BLaER1 treated with 17β-estradiol and CSF1 and Interleukin-3, amounts not matched to agents 10 nM and 100 nM (cell line): ENCODE measurements around the gene FLVCR2.

ENCODE experiments used
- H3K27ac ChIP-seq, 11 experiments: shearing (Covaris generic); formaldehyde crosslinking; 2 replicates each; pipeline ENCODE4 v1.8.1; 2022
- H3K27me3 ChIP-seq, 11 experiments: shearing (Covaris generic); formaldehyde crosslinking; 2 replicates each; pipeline ENCODE4 v1.8.1; 2022
- H3K36me3 ChIP-seq, 11 experiments: shearing (Covaris generic); formaldehyde crosslinking; 2 replicates each; pipeline ENCODE4 v1.8.1; 2022
- H3K4me1 ChIP-seq, 10 experiments: shearing (Covaris generic); formaldehyde crosslinking; 2 replicates each; pipeline ENCODE4 v1.8.1; 2022
- H3K4me2 ChIP-seq, 11 experiments: shearing (Covaris generic); formaldehyde crosslinking; 2 replicates each; pipeline ENCODE4 v1.8.1; 2022
- H3K4me3 ChIP-seq, 10 experiments: shearing (Covaris generic); formaldehyde crosslinking; 2 replicates each; pipeline ENCODE4 v1.8.1; 2022
- H3K9ac ChIP-seq, 11 experiments: shearing (Covaris generic); formaldehyde crosslinking; 2 replicates each; pipeline ENCODE4 v1.8.1; 2022
- H3K9me3 ChIP-seq, 11 experiments: shearing (Covaris generic); formaldehyde crosslinking; replicated peaks in 1 of 11; 2 replicates each; pipeline ENCODE4 v1.8.1; 2022
- H4K20me1 ChIP-seq, 11 experiments: shearing (Covaris generic); formaldehyde crosslinking; 2 replicates each; pipeline ENCODE4 v1.8.1; 2022
- Cebpa-rat ChIP-seq, 11 experiments: shearing (Covaris generic); IDR thresholded peaks; 2 replicates each; pipeline ENCODE4 v1.8.1; 2022

The FLVCR2 gene

DNA sequence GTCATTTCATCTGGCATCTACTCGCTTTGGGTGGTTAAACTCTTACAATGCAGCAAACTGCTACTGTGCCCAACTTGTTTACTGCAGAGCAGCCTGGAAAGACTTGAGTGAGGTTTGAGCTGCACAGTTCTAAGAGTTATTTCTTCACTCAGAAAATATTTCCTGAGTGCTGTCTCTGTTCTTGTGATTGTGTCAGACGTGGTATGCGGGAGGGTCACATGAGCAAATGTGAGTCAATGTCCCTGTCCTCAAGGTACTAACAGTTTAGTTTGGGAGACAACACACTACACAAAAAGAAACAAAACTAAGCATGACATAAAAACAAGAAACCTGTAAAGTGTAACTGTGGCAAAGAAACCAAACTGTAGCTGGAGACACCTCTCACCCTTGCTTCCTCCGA is 32.4 kb downstream of the FLVCR2 start:
- H4K20me1 ChIP-seq: no peaks in the 10 kb centered on the region
- H3K4me1 ChIP-seq: peaks cover 7 to 97% (median 17%) of the 10 kb centered on the region in 10 experiments; a peak in 19 of 20 replicates
- peaks cover 0 to 27% (median 0%) of the 10 kb centered on the region in 11 experiments; a peak in 4 of 22 replicates for H3K36me3 ChIP-seq
- peak overlapping the region in 3 of 11 experiments; percentile 51 to 69 (median 67); a peak in 5 of 22 replicates for H3K9ac ChIP-seq
- no peaks in the 10 kb centered on the region for H3K27me3 ChIP-seq
- peaks cover 17 to 62% (median 33%) of the 10 kb centered on the region in 11 experiments for H3K9me3 ChIP-seq
- peak overlapping the region in 1 of 10 experiments; percentile 8; a peak in 1 of 20 replicates for H3K4me3 ChIP-seq
- H3K4me2 ChIP-seq: peak overlapping the region in 4 of 11 experiments; percentile 15 to 85 (median 76); a peak in 8 of 22 replicates
- H3K27ac ChIP-seq: peak overlapping the region in 4 of 11 experiments; percentile 31 to 81 (median 72); a peak in 7 of 22 replicates
- no peak for TF ChIP-seq Cebpa-rat (IDR thresholded peaks at IDR 0.05)

DNA sequence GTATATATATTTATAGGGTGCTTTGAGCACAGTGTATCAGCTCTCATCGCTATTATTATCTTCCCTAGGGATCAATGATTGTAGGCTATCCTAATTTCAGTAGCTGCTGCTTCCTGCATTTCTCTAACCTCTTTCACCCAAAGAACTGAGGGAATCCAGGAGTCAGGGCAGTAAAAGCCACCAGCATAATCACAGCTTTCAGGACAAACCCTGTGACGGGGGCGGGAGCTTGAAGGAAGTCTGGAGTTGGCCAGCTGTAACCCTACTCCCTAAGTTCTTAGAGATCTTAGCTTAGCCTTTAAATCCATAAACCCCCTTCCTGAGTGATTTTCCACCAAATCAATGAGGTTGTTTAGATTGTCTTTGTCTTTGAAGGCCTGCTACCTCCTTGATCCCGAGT is 33.7 kb downstream of the FLVCR2 start:
- peaks cover 0 to 21% (median 0%) of the 10 kb centered on the region in 11 experiments; a peak in 4 of 22 replicates for H3K36me3 ChIP-seq
- no peaks in the 10 kb centered on the region for H4K20me1 ChIP-seq
- H3K27ac ChIP-seq: peak overlapping the region in 2 of 11 experiments; percentile 16 to 29; a peak in 1 of 22 replicates
- H3K4me1 ChIP-seq: peaks cover 7 to 98% (median 17%) of the 10 kb centered on the region in 10 experiments; a peak in 19 of 20 replicates
- no peaks in the 10 kb centered on the region for H3K27me3 ChIP-seq
- H3K4me2 ChIP-seq: peak overlapping the region in 2 of 11 experiments; percentile 83 to 85; a peak in 4 of 22 replicates
- peaks cover 13 to 49% (median 24%) of the 10 kb centered on the region in 11 experiments for H3K9me3 ChIP-seq
- H3K9ac ChIP-seq: peak overlapping the region in 1 of 11 experiments; percentile 3; a peak in 1 of 22 replicates
- no peak for TF ChIP-seq Cebpa-rat (IDR thresholded peaks at IDR 0.05)
- no peak overlapping the region for H3K4me3 ChIP-seq

DNA sequence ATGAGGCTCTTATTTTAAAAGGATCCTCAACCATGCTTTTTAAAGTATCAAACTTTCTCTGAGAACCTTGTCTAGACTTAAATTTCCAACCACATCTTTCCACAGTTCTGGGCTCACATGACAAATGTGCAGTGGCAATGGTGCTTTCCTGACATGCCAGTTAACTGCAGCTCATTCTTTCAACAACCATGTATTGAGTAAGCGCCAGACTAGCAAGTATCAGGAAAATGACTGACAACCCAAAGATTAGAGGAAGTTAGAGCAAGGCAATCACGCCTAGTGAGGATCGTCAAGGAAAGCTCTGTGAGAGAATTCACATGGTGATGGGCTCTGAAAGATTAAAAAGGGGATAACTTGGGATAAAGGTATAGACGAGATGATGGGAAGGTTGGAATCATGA is 35.8 kb downstream of the FLVCR2 start:
- peak overlapping the region in 2 of 11 experiments; percentile 44 to 61; a peak in 2 of 22 replicates for H3K9ac ChIP-seq
- no peak overlapping the region for H3K4me3 ChIP-seq
- TF ChIP-seq Cebpa-rat (IDR thresholded peaks at IDR 0.05): no peak
- H3K27ac ChIP-seq: peak overlapping the region in 7 of 11 experiments; percentile 27 to 89 (median 73); a peak in 12 of 22 replicates
- peak overlapping the region in 6 of 11 experiments; percentile 72 to 85 (median 82); a peak in 9 of 22 replicates for H3K4me2 ChIP-seq
- H3K27me3 ChIP-seq: no peaks in the 10 kb centered on the region
- no peaks in the 10 kb centered on the region for H4K20me1 ChIP-seq
- H3K4me1 ChIP-seq: peaks cover 7 to 95% (median 17%) of the 10 kb centered on the region in 10 experiments; a peak in 19 of 20 replicates
- H3K36me3 ChIP-seq: 0 out of 22 replicates have a peak, but pooled peaks cover 0 to 3% (median 0%) of the 10 kb centered on the region in 11 experiments
- H3K9me3 ChIP-seq: peaks cover 0 to 29% (median 7%) of the 10 kb centered on the region in 11 experiments; a peak in 10 of 22 replicates

DNA sequence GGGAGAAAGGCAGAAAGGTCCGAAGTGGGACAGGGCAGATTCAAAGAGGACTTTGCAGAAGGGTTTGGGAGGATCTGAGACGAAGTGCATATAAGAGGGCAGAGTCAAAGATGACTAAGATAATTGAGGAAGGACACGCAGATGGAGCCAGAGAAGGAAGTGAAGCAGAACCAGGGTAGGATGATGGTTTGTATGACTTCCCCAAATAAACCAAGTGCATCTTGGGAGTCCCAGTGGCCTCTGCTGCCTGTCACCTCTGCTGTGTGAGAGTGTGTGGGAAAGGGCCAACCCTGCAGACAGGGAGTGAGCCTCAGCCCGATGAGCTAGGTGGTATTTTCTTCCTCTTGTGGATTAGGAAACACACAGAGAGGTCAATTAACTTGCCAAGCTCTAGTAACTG is 36.8 kb downstream of the FLVCR2 start:
- TF ChIP-seq Cebpa-rat (IDR thresholded peaks at IDR 0.05): no peak
- peak overlapping the region in 5 of 11 experiments; percentile 12 to 66 (median 44); a peak in 5 of 22 replicates for H3K9ac ChIP-seq
- H3K36me3 ChIP-seq: 0 out of 22 replicates have a peak, but pooled peaks cover 0 to 3% (median 0%) of the 10 kb centered on the region in 11 experiments
- no peaks in the 10 kb centered on the region for H4K20me1 ChIP-seq
- H3K4me2 ChIP-seq: peak overlapping the region; percentile 2 to 85 (median 72); a peak in 19 of 22 replicates
- H3K4me1 ChIP-seq: peaks cover 7 to 95% (median 15%) of the 10 kb centered on the region in 10 experiments; a peak in 19 of 20 replicates
- H3K4me3 ChIP-seq: peak overlapping the region in 1 of 10 experiments; percentile 11; a peak in 1 of 20 replicates
- H3K9me3 ChIP-seq: peaks cover 0 to 25% (median 5%) of the 10 kb centered on the region in 11 experiments; a peak in 8 of 22 replicates
- peak overlapping the region in 9 of 11 experiments; percentile 27 to 89 (median 69); a peak in 16 of 22 replicates for H3K27ac ChIP-seq
- no peaks in the 10 kb centered on the region for H3K27me3 ChIP-seq

DNA sequence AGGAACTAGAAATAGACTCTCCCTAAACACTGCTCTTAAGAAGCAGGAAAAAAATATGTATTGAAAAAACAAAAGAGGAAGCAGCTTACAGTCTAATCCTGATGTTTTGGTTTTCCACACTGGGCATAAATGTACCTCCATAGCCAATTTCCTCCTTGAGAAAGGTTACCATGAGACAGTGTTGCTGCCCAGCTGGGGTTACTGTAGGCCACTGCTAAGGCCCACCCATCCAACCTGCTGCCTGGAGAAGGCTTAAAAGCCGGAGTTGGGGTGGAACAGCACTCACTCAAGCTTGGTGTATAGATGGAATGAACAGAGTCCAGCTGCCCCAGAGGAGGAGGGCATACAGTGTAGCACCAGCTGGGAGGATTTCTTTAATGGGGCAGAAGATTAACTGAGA is 41.1 kb downstream of the FLVCR2 start:
- peaks cover 9 to 66% (median 20%) of the 10 kb centered on the region in 10 experiments for H3K4me1 ChIP-seq
- no peaks in the 10 kb centered on the region for H4K20me1 ChIP-seq
- H3K27ac ChIP-seq: peak overlapping the region in 2 of 11 experiments; percentile 48 to 63; a peak in 4 of 22 replicates
- H3K36me3 ChIP-seq: peaks cover 0 to 7% (median 0%) of the 10 kb centered on the region in 11 experiments; a peak in 2 of 22 replicates
- H3K4me2 ChIP-seq: peak overlapping the region in 2 of 11 experiments; percentile 70 to 80; a peak in 4 of 22 replicates
- no peaks in the 10 kb centered on the region for H3K27me3 ChIP-seq
- no peak for TF ChIP-seq Cebpa-rat (IDR thresholded peaks at IDR 0.05)
- no peak overlapping the region for H3K4me3 ChIP-seq
- H3K9ac ChIP-seq: peak overlapping the region in 1 of 11 experiments; percentile 41; a peak in 1 of 22 replicates
- H3K9me3 ChIP-seq: peaks cover 0 to 5% (median 0%) of the 10 kb centered on the region in 11 experiments; a peak in 7 of 22 replicates

DNA sequence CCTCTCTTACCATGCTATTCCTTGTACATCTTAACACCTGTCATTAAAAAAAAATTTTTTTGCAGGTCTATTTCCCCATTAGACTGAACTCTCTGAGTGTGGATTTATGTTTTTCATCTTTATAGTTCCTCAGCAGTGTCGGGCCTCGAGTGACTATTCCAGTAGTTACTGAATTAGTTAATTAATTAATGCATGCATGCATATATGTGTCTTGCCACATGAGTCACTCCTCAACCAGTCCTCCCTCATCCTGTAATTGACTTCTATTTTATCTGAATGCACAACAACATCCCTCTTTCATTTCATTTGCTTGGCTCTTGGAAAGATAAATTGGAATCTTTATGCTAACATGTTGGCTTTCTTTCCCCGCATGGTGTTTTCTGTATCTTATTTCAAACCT is 46.6 kb downstream of the FLVCR2 start:
- H3K27me3 ChIP-seq: no peaks in the 10 kb centered on the region
- no peak overlapping the region for H3K9ac ChIP-seq
- no peak overlapping the region for H3K27ac ChIP-seq

DNA sequence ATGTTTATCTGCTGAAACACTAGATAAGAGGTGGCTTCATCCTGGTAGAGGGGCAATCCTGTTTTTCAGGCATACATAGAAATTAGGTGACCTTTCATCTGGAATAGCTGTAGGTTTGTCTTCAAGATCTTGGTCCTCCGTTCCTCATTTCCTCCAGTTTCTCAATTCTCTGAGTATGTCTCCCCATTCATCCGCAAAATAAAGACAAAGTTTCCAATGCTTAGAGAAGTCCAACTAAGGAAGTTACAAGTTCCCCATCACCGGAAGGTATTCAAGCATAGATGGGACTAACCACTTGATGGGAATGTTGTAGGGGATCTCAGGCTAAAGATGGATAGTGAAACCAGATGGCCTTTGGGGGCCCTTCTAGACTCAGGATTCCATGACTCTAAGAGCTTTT is 48.0 kb downstream of the FLVCR2 start:
- H3K4me2 ChIP-seq: no peak overlapping the region
- H4K20me1 ChIP-seq: peaks cover 0 to 6% (median 0%) of the 10 kb centered on the region in 11 experiments; a peak in 2 of 22 replicates
- no peaks in the 10 kb centered on the region for H3K9me3 ChIP-seq
- no peaks in the 10 kb centered on the region for H3K27me3 ChIP-seq
- no peak overlapping the region for H3K9ac ChIP-seq
- H3K36me3 ChIP-seq: peaks cover 0 to 30% (median 0%) of the 10 kb centered on the region in 11 experiments; a peak in 3 of 22 replicates
- no peak overlapping the region for H3K27ac ChIP-seq
- peaks cover 0 to 10% (median 8%) of the 10 kb centered on the region in 10 experiments; a peak in 16 of 20 replicates for H3K4me1 ChIP-seq
- no peak for TF ChIP-seq Cebpa-rat (IDR thresholded peaks at IDR 0.05)
- H3K4me3 ChIP-seq: no peak overlapping the region

More for the DNA sequence above, 46.6 kb downstream of the FLVCR2 start:
- no peak for TF ChIP-seq Cebpa-rat (IDR thresholded peaks at IDR 0.05)
- Histone ChIP-seq H4K20me1 (peaks cover 0 to 6% (median 0%) of the 10 kb centered on the region in 11 experiments; a peak in 1 of 22 replicates), H3K36me3 (peaks cover 0 to 30% (median 0%) of the 10 kb centered on the region in 11 experiments; a peak in 2 of 22 replicates), H3K4me2 (no peak overlapping the region), H3K4me1 (peaks cover 0 to 16% (median 8%) of the 10 kb centered on the region in 10 experiments; a peak in 16 of 20 replicates), H3K9me3 (no peaks in the 10 kb centered on the region), H3K4me3 (no peak overlapping the region)

DNA sequence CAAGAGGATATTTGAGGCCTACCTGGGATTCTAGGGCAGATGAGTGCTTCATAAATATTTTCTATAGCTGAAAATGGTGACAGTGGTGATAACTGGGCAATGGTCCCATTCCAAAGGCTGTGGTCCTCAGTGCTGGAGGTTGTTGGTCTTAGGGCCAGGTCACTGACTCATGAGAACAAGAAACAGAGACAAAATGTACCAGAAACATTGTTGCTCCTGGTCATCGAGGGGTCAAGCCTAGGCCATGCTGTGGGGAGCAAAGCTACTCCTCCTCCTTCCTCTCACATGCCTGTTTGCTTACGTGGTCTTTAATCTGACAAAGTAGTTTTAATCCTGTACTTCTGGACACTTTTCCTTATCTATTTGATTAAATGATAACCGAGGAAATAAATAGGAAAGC is 48.4 kb downstream of the FLVCR2 start:
- peaks cover 0 to 35% (median 0%) of the 10 kb centered on the region in 11 experiments; a peak in 3 of 22 replicates for H3K36me3 ChIP-seq
- no peak for TF ChIP-seq Cebpa-rat (IDR thresholded peaks at IDR 0.05)
- no peaks in the 10 kb centered on the region for H3K27me3 ChIP-seq
- peaks cover 0 to 10% (median 8%) of the 10 kb centered on the region in 10 experiments; a peak in 16 of 20 replicates for H3K4me1 ChIP-seq
- H3K9me3 ChIP-seq: no peaks in the 10 kb centered on the region
- peaks cover 0 to 6% (median 0%) of the 10 kb centered on the region in 11 experiments; a peak in 2 of 22 replicates for H4K20me1 ChIP-seq
- no peak overlapping the region for H3K27ac ChIP-seq
- no peak overlapping the region for H3K4me3 ChIP-seq
- H3K4me2 ChIP-seq: no peak overlapping the region
- H3K9ac ChIP-seq: no peak overlapping the region

DNA sequence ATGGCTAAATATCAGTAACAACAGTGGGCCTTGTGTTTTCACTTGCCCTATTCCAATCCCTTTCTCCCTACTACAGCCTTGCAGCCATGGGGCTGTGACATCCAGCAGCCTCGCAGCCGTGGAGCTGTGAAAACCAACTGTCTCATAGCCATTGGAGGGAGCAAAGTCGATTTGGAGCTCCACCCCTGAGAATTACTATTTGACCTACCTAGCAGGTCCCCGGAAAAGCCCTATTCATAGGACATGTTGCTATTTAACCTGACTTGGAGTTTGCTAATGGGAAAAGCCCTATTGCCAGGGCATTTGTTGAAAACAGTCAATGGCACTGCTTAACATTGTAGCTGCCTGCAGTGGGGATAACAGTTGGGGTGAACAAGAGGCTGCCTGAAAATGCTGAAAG is 49.0 kb downstream of the FLVCR2 start:
- Histone ChIP-seq H3K9me3 (no peaks in the 10 kb centered on the region), H3K36me3 (peaks cover 0 to 32% (median 0%) of the 10 kb centered on the region in 11 experiments; a peak in 2 of 22 replicates), H3K4me3 (no peak overlapping the region), H3K27me3 (no peaks in the 10 kb centered on the region), H3K27ac (no peak overlapping the region), H3K4me1 (peaks cover 0 to 10% (median 8%) of the 10 kb centered on the region in 10 experiments; a peak in 16 of 20 replicates), H4K20me1 (peaks cover 0 to 6% (median 0%) of the 10 kb centered on the region in 11 experiments; a peak in 2 of 22 replicates), H3K4me2 (no peak overlapping the region), H3K9ac (no peak overlapping the region)
- TF ChIP-seq Cebpa-rat (IDR thresholded peaks at IDR 0.05): no peak
